Measurements from ENCODE around the gene NYAP1.
A peak's percentile ranks its signal among the peaks of the same experiment; 100 is the strongest.

NYAP1 gene

DNA sequence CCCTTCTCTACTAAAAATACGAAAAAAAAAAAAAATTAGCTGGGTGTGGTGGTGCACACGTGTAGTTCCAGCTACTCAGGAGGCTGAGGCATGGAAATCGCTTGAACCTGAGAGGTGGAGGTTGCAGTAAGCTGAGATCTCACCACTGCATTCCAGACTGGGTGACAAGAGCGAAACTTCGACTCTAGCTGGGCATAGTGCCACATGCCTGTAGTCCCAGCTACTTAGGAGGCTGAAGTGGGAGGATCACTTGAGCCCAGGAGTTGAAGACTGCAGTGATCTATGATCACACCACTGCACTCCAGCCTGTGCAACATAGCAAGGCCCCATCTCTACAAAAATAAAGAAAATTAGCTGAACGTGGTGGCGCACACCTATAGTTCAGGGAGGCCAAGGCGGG is 18.4 kb upstream of the NYAP1 start:
- DNase-seq (ENCODE audit: low read depth) = no peak
- H3K4me3 ChIP-seq (ENCODE audit: control insufficient read depth, low read depth, low read length) = no peak overlapping the region
- TF ChIP-seq, protein P1, sequence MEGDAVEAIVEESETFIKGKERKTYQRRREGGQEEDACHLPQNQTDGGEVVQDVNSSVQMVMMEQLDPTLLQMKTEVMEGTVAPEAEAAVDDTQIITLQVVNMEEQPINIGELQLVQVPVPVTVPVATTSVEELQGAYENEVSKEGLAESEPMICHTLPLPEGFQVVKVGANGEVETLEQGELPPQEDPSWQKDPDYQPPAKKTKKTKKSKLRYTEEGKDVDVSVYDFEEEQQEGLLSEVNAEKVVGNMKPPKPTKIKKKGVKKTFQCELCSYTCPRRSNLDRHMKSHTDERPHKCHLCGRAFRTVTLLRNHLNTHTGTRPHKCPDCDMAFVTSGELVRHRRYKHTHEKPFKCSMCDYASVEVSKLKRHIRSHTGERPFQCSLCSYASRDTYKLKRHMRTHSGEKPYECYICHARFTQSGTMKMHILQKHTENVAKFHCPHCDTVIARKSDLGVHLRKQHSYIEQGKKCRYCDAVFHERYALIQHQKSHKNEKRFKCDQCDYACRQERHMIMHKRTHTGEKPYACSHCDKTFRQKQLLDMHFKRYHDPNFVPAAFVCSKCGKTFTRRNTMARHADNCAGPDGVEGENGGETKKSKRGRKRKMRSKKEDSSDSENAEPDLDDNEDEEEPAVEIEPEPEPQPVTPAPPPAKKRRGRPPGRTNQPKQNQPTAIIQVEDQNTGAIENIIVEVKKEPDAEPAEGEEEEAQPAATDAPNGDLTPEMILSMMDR (IDR thresholded peaks at IDR 0.05; ENCODE audit: control insufficient read depth, insufficient read depth, low read depth, low read length, missing control alignments) = no peak

DNA sequence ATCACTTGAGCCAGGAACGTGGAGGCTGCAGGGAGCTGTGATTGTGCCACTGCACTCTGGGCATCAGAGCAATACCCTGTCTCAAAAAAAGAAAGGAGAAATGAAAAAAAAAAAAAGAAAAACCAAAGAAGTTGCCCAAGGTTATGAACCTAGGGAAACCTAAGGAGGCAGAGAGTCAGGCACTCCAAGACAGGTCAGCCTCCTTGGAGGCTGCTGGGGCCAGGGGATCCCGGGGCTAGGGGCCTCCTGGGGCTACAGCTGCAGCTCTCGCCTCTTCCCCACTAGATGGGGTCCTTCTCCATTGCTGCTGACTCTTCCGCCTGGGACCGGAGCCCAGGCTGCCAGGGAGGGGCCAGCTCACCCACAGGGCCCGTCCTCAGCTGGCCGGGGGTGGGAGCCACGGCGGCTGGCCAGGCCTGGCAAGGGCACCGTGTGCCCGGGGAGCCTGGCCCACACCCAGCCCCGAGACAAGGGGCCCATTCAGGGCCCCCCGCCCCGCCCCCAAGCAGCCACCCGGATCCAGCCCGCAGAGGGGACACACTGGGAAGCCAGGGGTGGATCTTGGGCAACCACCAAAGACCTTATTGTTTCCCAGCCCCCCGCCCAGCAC is 17.9 kb upstream of the NYAP1 start:
- H3K4me3 ChIP-seq (ENCODE audit: control insufficient read depth, low read depth, low read length) = no peak overlapping the region
- no peak for DNase-seq (ENCODE audit: low read depth)
- TF ChIP-seq, protein P1 (IDR thresholded peaks at IDR 0.05; ENCODE audit: control insufficient read depth, insufficient read depth, low read depth, low read length, missing control alignments) = peak; percentile 82

DNA sequence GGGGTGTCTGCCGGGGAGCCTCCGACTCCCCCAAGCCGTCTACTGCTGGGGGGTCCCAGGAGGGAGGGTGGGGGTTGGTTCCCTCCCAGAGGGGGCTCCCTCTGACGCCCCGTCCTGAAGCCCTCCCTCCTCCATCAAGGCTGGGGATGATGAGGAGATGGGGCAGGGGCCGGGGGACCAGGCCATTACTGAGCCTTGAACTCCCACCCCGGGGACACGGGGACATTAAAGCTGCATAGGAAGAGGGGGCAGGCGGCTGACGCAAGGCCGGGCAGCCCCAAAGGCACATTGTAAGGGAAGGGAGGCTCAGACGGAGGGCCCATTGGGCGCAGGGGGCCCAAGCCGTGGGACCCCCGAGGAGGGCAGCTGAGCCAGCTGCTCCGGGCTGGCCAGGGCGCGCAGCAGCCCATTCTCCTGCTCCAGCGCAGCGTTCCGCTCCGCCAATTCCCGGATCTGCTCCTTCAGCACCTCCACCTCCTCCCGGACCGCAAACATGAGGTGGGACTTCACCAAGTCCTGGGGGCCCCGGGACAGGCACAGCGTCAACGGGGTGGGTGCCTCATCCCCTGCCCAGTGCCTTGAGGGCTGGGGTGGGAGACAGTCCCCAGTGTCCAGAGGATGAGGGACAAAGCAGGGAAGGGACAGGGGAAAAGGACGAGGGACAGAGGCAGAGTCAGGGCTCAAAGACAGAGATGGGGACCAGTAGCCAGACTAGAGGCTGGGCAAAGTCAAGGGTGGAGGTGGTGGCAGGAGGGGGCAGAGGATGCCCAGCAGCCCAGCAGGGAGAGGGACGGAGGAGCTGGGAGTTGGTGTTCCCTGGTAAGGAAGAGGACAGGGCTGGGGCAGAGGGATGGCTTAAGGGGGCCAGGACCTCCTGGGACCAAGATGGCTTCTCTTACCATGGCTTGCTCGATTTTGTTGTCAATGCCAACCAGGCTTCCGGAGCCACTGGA is 16.8 kb upstream of the NYAP1 start:
- TF ChIP-seq, protein P1 (IDR thresholded peaks at IDR 0.05; ENCODE audit: control insufficient read depth, insufficient read depth, low read depth, low read length, missing control alignments) = no peak
- no peak for DNase-seq (ENCODE audit: low read depth)
- no peak overlapping the region for H3K4me3 ChIP-seq (ENCODE audit: control insufficient read depth, low read depth, low read length)

DNA sequence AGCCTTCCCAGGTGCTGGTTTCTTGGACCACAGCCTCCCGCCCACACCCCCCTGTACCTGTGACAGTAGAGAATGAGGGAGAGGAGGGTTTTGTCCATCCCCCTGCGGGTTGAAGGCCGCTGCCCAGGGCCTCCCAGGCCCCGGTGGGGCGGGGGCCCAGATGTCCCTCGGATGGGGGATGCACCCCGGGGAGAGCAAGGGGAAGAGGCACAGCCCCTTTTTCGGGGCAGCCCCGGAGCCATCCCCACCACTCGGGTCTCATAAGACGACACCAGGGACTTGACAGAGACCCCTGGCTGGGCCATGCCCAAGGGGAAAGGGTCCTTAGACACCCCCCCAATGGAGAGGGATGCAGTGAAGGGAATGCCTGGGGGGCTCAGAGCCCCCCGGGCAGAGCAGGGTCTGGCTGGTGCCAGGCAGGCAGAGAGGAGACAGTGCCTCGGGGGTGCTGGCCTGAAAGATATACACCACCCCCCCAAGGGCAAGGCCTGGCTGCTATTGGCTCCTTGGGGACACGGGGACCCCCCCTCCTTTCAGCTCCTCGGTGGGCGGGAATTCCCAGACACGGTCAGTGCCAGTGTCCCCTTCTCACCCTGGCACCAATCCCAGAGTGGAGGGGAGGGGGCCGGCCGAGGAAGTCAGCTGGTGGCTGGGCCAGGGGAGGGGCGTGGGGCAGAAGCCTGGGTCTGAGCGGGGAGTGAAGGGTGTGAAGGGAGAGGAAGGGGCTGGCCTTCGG is 15.9 kb upstream of the NYAP1 start:
- DNase-seq (ENCODE audit: low read depth) = no peak
- TF ChIP-seq, protein P1 (IDR thresholded peaks at IDR 0.05; ENCODE audit: control insufficient read depth, insufficient read depth, low read depth, low read length, missing control alignments) = no peak

DNA sequence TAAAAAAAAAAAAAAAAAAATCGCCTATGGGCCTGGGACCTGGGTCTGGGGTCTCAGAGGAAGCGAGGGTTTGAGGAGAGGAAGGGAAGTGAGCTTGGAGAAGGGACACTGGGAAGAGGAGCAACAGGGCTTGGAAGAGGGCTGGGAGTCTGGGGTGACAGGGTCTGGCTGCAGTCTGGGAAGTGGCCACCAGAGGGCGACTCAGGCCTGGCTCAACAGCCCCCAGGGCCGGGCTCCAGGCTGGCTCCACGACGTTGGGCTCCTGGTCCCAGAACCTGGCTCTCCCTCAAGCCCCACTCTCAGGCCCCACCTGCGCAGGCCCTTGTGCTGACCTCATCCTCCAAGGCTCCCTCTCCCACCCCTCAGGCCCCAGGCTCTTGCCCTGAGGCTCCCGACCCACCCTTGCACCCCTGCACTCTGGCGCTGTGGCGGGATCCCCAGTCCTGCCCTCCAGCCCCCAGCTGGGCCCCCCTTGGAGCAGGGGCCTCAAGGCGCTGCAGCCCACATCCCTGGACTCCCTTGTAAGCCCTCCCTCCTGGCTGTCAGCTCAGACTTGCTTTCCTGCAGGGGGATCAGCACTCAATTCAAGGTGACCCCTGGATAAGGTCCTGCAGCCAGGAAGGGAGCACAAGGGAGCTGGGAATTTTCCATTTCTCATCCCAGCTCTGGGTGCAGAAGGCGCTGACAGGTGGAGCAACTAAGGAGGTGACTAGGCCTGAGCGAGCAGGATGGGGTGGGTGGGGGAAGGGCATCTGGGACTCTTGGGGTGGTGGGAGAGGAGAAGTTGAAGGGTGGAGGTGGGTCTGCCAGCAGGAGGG is 14.3 kb upstream of the NYAP1 start:
- no peak for DNase-seq (ENCODE audit: low read depth)
- TF ChIP-seq, protein P1 (IDR thresholded peaks at IDR 0.05; ENCODE audit: control insufficient read depth, insufficient read depth, low read depth, low read length, missing control alignments) = peak; percentile 95
- H3K4me3 ChIP-seq (ENCODE audit: control insufficient read depth, low read depth, low read length) = no peak overlapping the region

More for the DNA sequence above, 15.9 kb upstream of the NYAP1 start:
- H3K4me3 ChIP-seq (ENCODE audit: control insufficient read depth, low read depth, low read length) = no peak overlapping the region

DNA sequence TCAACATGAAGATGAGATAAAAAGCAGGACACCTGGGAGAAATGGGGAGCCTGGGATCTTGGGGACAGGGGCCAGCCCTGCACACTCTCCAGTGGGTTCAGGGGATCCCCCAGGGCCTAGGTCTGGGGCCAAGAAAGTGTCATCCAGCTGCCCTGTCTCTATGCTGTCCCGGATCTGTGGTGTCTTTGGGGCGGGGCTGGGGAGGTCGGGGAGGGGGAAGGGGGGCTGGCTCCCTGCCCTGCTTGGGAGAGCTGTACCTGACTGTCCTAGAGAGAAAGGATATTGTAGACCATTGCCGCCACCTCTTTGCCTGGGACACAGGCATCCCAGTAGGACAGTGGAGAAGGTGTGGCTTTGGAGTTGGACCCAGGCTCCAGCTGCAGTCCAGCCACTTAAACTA is 12.7 kb upstream of the NYAP1 start:
- TF ChIP-seq, protein P1 (IDR thresholded peaks at IDR 0.05; ENCODE audit: control insufficient read depth, insufficient read depth, low read depth, low read length, missing control alignments) = no peak
- no peak for DNase-seq (ENCODE audit: low read depth)
- no peak overlapping the region for H3K4me3 ChIP-seq (ENCODE audit: control insufficient read depth, low read depth, low read length)

Measured in AG09309 (cell line).